ENCODE results near the gene SMIM10L1. TPM values are rescaled to one million over a fixed set of nuclear protein-coding genes. Genes with fewer than 3 reads are reported as not detected.

SMIM10L1 gene
- total RNA-seq, result 1 to 10 TPM; 1.9 to 3.5 (median 2.9) TPM

DNA sequence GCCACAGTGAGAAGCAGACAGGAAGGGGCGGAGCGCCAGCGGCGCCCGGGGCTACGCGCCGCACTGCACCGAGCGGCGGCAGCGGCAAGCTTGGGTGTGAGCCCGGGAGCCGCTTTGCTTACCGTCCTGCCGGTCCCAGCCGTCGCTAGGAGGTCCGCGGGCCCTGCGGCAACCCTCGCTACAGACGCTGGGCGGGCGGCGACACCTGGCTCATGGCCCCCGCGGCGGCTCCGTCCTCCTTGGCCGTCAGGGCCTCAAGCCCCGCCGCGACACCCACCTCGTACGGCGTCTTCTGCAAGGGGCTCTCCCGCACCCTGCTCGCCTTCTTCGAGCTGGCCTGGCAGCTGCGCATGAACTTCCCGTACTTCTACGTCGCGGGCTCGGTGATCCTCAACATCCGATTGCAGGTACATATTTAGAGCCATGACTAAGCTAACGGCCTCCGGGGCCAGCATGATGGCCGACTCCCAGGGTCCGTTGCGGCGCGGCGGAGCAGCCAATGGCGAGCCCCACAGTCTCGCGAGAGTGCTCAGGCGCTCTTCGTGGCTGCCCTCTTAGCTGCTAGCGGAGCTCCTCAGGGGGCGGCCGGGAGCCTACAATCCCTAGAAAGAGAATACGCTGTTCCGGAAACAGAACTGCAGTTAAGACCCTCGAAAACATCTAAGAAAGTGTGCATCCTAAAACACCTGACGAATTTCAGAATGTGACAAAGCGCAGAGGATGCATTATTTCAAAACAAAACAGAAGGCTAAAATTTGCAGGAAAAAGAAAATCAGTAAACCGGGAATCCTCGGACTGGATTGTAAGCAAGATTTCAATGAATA is at the start of gene SMIM10L1:
SMIM10L1 (plus strand) TSS at position 50 of the 824 bp plus-strand sequence; CDS start at position 213, 163 bp downstream.
- peak within 1 kb of the TSS; percentile 52 for H3K4me3 ChIP-seq (ENCODE audit: low read depth, poor library complexity, severe bottlenecking)
- intact Hi-C loops (cut with DNase I; ENCODE audit: low total_unique reads), result no loop called here
- DNase-seq (ENCODE audit: low spot score in 2 of 2), result peak; percentile 89 to 97
- WGBS, 2 donors, result 0% methylated on average over 44 to 57 of the region's 70 CpGs
- TF ChIP-seq POLR2A (IDR thresholded peaks at IDR 0.05), result no peak
- TF ChIP-seq, protein P1, sequence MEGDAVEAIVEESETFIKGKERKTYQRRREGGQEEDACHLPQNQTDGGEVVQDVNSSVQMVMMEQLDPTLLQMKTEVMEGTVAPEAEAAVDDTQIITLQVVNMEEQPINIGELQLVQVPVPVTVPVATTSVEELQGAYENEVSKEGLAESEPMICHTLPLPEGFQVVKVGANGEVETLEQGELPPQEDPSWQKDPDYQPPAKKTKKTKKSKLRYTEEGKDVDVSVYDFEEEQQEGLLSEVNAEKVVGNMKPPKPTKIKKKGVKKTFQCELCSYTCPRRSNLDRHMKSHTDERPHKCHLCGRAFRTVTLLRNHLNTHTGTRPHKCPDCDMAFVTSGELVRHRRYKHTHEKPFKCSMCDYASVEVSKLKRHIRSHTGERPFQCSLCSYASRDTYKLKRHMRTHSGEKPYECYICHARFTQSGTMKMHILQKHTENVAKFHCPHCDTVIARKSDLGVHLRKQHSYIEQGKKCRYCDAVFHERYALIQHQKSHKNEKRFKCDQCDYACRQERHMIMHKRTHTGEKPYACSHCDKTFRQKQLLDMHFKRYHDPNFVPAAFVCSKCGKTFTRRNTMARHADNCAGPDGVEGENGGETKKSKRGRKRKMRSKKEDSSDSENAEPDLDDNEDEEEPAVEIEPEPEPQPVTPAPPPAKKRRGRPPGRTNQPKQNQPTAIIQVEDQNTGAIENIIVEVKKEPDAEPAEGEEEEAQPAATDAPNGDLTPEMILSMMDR (IDR thresholded peaks at IDR 0.05), result no peak

DNA sequence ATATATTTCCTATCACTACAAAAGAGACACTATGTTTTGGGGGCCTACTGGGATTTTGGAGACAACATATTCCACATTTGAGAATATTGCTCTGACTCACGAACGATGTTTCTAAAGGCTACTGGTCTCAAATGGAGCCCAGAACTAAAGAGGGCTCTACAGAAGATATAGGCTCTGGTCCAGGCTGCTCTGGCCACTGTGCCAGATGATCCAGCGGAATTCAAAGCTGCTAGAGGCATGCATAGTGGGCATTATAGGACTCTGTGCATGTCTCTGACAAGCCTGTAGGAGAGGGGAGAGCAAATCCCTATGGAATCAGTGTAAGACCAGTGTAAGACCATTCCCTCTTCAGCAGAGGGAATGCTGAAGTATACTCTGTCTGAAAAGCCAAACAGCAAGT is 40.6 kb upstream of the SMIM10L1 start:
- H3K4me3 ChIP-seq (ENCODE audit: low read depth, poor library complexity, severe bottlenecking), result no peak overlapping the region
- no peak for DNase-seq (ENCODE audit: low spot score in 2 of 2)
- 99% methylated on average over 3 of the region's 3 CpGs for WGBS, 2 donors
- intact Hi-C loops (cut with DNase I; ENCODE audit: low total_unique reads), result no loop called here
- TF ChIP-seq, protein P1 (IDR thresholded peaks at IDR 0.05), result no peak
- TF ChIP-seq POLR2A (IDR thresholded peaks at IDR 0.05), result no peak

DNA sequence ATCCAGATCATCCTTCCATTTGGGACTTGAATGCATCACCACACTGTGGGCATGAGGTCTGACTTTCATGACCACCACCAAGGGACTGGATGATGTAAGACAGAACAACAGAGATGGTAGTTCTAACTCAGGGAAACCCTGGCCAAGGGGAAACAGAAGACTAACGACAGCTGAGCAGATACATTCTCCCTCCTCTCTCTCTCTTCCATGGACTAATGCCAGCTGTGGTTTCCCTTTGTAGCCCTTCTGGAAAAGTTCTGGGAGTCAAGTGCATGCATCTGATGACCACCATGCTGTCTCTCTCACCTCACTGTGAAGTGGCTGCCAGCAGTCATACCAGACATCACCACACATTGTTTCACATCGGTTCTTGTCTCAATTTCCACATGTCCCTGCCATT is 40.0 kb upstream of the SMIM10L1 start:
- 78 to 82% methylated on average over 2 of the region's 2 CpGs for WGBS, 2 donors
- no peak for DNase-seq (ENCODE audit: low spot score in 2 of 2)
- TF ChIP-seq POLR2A (IDR thresholded peaks at IDR 0.05), result no peak
- TF ChIP-seq, protein P1 (IDR thresholded peaks at IDR 0.05), result no peak

DNA sequence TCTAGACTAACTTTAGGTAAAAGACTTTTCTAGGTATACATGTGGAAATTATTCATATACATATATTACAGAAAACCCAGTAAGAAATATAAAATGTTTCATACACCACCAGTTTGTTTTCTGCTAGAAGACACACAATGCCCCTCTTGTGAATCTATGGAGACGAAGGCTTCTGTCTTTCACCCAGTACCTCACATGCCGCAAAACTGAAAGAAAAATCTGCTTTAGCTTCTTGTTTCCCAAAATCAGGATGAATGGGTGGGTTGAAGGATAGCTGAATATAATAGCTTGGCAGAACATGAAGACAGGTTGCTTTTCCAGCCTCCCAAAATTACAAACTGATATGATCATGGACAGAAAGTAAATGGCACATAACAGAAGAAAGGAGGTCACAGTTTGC is 37.8 kb upstream of the SMIM10L1 start:
- DNase-seq (ENCODE audit: low spot score in 2 of 2), result no peak
- 83 to 89% methylated on average over 2 of the region's 2 CpGs for WGBS, 2 donors
- TF ChIP-seq POLR2A (IDR thresholded peaks at IDR 0.05), result no peak
- TF ChIP-seq, protein P1 (IDR thresholded peaks at IDR 0.05), result no peak
- no peak overlapping the region for H3K4me3 ChIP-seq (ENCODE audit: low read depth, poor library complexity, severe bottlenecking)
- intact Hi-C loops (cut with DNase I; ENCODE audit: low total_unique reads), result no loop called here

More for the DNA sequence above, 40.0 kb upstream of the SMIM10L1 start:
- no peak overlapping the region for H3K4me3 ChIP-seq (ENCODE audit: low read depth, poor library complexity, severe bottlenecking)
- intact Hi-C loops (cut with DNase I; ENCODE audit: low total_unique reads), result no loop called here

DNA sequence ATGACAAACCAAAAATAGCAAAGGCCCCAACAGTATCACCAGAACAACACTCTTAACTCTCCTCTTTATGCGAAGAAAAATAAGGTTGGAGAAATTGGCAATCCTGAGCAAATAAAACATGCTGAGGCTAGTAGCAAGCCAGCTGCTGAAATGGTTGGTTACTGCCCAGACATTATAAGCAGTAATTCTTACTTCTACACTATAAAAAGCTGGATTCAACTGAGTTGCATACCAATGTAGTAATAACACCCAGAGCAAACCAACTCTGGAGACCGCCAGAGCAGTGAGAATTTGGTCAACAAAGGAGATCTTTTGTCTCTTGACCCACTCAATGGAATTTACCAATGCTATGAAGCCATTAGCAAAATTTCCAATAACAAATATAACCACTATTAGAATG is 37.2 kb upstream of the SMIM10L1 start:
- 46 to 50% methylated on average over 2 of the region's 2 CpGs for WGBS, 2 donors
- intact Hi-C loops (cut with DNase I; ENCODE audit: low total_unique reads), result no loop called here
- DNase-seq (ENCODE audit: low spot score in 2 of 2), result no peak
- TF ChIP-seq, protein P1 (IDR thresholded peaks at IDR 0.05), result no peak
- no peak for TF ChIP-seq POLR2A (IDR thresholded peaks at IDR 0.05)
- no peak overlapping the region for H3K4me3 ChIP-seq (ENCODE audit: low read depth, poor library complexity, severe bottlenecking)
